Glomerular visceral epithelial cell (primary cell): ENCODE measurements around the gene CORO1C.
"Not testable (repeated sequence)": the region's sequence is repeated elsewhere in the genome, so short reads cannot be mapped to it uniquely, and the experiment has no call there.

Experiments used
- DNase-seq: peaks from one replicate; pipeline ENCODE4 v3.0.0-alpha.2; 2016; ENCODE audit errors: extremely low spot score

Gene CORO1C

DNA sequence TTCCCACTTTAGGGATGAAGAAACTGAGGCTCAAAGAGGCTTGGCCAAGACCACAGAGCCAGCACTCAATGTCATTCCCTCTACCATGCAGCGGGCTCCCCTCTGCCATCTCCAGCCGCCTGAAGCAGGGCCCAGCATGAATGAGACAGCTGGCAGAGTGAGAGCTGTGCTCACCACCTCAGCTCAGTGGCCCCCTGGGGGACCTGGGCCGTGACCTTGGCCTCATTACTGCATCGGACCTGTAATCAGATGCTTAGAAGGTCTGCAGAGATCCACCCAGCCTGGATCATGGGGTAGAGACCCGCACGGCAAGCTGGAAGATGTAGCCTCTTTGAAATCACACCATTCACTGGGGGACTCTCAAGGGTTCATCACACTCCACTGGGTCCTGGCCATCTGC lies 22.7 kb upstream of the CORO1C start:
- no peak for DNase-seq

- no peak for DNase-seq
These were observed 21.1 kb upstream of the CORO1C start for GRCh38 chr12:108752387-108752786.

- no peak for DNase-seq
These were observed 20.5 kb upstream of the CORO1C start for GRCh38 chr12:108751821-108752220.

DNA sequence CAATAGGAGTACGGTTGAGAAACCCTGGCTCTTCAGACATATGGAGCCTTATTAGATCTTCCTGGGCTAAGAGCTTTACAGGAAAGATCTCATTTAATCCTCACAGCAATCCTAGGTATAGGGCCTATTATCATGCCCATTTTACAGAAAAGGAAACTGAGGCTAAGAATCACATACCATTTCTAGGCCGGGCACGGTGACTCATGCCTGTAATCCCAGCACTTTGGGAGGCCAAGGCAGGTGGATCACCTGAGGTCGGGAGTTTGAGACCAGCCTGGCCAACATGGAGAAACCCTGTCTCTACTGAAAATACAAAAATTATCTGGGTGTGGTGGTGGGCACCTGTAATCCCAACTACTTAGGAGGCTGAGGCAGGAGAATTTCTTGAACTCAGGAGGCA lies 19.7 kb upstream of the CORO1C start:
- not testable (repeated sequence) for DNase-seq

- no peak for DNase-seq
These were observed 19.2 kb upstream of the CORO1C start for GRCh38 chr12:108750526-108750925.

- DNase-seq: no peak
These were observed 16.2 kb upstream of the CORO1C start for GRCh38 chr12:108747563-108747962.

GRCh38 chr12:108745641-108746040 lies 14.3 kb upstream of the CORO1C start:
- no peak for DNase-seq

- DNase-seq: no peak
These were observed 12.9 kb upstream of the CORO1C start for GRCh38 chr12:108744021-108744897.

DNA sequence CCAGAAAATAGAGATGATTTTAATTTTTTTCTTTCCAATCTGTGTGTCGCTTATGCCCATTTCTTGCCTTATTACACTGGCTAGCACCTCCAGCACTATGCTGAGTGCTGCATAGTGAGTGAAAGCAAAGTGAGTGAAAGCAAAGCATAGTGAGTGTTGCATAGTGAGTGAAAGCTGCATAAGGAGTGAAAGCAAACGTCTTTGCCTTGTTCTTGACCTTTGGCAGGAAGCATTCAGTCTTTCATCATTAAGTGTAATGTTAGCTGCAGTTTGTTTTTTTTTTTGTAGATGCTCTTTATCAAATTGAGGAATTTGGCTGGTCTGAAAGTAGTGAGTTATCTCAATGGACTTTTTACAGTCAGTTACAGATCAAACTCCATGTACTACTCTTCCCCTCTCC lies 6.9 kb upstream of the CORO1C start:
- DNase-seq: no peak

GRCh38 chr12:108735855-108736254 lies 4.5 kb upstream of the CORO1C start:
- no peak for DNase-seq

GRCh38 chr12:108734200-108734906 lies 3.0 kb upstream of the CORO1C start:
- DNase-seq: peak; percentile 83

GRCh38 chr12:108733230-108733531 lies 1.9 kb upstream of the CORO1C start:
- not testable (repeated sequence) for DNase-seq

GRCh38 chr12:108732489-108733229 lies 1.3 kb upstream of the CORO1C start:
- no peak for DNase-seq

GRCh38 chr12:108731866-108732461 lies 646 bp upstream of the CORO1C start:
- DNase-seq: peak; percentile 98

GRCh38 chr12:108730365-108731104 lies 783 bp downstream of the CORO1C start:
- DNase-seq: peak; percentile 93

DNA sequence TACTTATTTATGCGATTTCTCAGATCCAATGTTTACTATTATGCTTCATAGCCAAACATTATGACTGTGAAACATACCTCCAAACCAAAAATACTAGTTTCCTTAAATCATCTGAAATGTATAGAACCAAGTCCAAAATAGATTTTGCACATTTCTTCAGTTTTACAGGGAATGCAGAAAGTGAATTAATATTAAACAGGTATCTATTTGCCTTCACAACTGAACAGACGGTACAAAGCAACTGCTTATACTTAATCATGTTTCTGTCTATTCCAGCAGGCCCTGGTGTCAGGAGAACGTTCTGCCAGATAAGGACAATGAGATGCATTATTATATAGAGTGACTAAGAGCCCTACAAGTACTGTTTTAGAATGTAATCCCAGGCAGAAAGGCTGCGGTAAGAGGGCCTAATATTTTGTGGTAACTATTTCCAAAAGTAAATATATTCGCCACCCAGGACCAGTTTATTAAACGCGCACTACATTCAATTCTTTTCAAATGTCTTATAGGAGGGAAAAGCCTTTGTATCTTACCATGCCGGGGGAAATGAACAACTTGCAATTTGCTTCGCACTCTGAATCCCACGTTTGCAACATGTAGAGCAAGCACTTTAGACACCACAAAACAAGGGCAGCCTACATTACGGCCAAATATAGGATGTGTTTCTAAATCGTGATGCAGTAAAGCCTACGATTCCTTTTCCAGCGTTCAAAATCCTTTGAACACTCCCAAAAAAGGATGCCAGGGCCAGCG lies 1.5 kb downstream of the CORO1C start:
- DNase-seq: peak; percentile 31

DNA sequence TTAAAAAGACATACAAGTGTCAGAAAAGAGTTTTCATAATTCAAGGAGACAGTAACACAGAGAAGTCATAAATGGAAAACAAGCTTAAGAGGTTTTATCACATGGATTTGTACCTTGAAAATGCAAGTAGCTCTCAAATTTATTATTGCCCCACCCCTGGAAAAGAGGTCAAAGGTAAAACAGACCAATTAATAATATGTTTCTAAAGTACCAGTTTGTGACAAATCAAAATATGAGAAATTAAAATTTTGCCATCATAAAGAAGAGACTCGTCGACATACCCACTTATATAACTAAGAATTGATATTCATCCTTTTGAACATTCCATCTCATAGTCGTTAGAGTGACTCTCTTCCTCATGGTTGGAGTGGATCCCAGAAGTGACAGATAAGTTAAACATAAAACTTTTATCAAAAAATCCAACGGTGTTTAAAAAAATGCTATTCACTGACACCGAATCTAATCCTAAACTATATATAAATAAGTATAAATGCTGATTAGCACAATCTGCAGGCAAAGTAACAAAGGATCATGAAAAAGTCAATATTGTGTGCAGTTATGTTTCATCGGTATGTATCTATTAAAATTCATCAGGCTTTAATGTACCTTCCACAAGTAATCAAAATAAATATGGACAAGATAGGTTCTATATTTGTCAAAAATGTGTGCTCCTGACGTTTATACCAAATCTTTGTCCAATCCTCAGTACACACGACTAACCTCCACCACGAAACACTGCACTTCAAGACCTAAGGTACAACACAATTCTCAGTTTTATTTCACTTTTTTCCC lies 2.3 kb downstream of the CORO1C start:
- DNase-seq: no peak

- DNase-seq: no peak
These were observed 3.2 kb downstream of the CORO1C start for GRCh38 chr12:108727868-108728735.

DNA sequence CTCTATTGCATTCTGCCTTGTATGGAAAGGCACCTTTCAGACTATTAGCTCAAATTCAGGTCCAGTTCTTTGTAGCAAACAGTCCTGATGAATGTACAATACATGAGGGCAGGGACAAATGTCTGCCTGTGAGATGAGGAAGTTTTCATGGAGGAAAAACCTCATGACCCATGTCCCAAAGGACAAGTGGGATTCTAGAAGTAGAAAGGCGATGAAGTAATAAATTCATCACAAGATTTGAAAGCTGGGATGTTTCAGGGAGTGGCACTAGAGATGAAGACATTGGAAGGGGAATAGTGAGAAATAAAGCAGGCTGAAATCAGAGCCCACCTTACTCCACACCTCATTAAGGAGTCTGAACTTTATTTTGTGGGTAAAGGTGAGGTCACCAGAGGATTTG lies 4.2 kb downstream of the CORO1C start:
- DNase-seq: no peak
